Measurements from ENCODE around the gene EPG5.

DNA sequence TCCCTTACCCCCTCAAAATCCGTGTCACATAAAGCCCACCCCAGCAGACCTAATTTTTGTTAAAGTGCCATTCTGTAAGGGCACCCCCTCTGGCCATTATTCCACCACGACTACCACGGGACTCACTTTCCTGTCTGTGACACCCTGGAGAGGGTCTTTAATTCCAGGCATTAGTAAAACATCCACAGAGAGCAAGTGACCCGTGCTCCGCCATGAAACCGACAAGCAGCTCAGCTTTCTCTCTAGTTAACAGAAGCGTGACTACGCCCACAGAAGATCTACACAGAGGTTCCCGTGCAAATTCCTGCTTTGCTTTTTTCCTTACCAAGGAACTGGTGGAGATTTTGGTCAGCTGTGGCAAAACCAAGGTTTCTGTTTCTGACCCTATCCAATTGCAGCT, 137.3 kb downstream of the EPG5 start:
- no peak for TF ChIP-seq EZH2 (IDR thresholded peaks at IDR 0.05; ENCODE audit: insufficient read depth, low read length)
- TF ChIP-seq, protein P1, sequence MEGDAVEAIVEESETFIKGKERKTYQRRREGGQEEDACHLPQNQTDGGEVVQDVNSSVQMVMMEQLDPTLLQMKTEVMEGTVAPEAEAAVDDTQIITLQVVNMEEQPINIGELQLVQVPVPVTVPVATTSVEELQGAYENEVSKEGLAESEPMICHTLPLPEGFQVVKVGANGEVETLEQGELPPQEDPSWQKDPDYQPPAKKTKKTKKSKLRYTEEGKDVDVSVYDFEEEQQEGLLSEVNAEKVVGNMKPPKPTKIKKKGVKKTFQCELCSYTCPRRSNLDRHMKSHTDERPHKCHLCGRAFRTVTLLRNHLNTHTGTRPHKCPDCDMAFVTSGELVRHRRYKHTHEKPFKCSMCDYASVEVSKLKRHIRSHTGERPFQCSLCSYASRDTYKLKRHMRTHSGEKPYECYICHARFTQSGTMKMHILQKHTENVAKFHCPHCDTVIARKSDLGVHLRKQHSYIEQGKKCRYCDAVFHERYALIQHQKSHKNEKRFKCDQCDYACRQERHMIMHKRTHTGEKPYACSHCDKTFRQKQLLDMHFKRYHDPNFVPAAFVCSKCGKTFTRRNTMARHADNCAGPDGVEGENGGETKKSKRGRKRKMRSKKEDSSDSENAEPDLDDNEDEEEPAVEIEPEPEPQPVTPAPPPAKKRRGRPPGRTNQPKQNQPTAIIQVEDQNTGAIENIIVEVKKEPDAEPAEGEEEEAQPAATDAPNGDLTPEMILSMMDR (IDR thresholded peaks at IDR 0.05; ENCODE audit: insufficient read depth, low read depth, low read length) = no peak
